ENCODE data around the gene LPIN2. TPM values are rescaled to one million over a fixed set of nuclear protein-coding genes. Genes with fewer than 3 reads are reported as not detected.

Gene LPIN2
- total RNA-seq, 1 experiment from 2014 or later, result 10.7 TPM

GRCh38 chr18:3057526-3057925 is 44.6 kb upstream of the LPIN2 start:
- CTCF ChIA-PET, result no interaction called here
- Histone ChIP-seq H2AFZ (ENCODE audit: low read depth, low read length, poor library complexity, severe bottlenecking) (no peak overlapping the region), H3K4me3 (replicated peaks in 1 of 2; ENCODE audit: low read depth in 1 of 2, low read length in 2 of 2) (no peak overlapping the region), H3K9me2 (ENCODE audit: insufficient read depth) (no peaks in the 10 kb centered on the region), H3K36me3 (ENCODE audit: control insufficient read depth in 1 of 2, insufficient read depth in 2 of 2, low read length in 2 of 2) (no peaks in the 10 kb centered on the region), H3K4me2 (ENCODE audit: low read length) (no peak overlapping the region), H3K79me2 (ENCODE audit: insufficient read depth, low read length) (no peaks in the 10 kb centered on the region), H3K27me3 (ENCODE audit: insufficient read depth, low read length) (no peaks in the 10 kb centered on the region), H3K9ac (ENCODE audit: low read length) (no peak overlapping the region), H3K4me1 (ENCODE audit: control insufficient read depth in 1 of 2, insufficient read depth in 2 of 2, low read length in 2 of 2) (no peaks in the 10 kb centered on the region), H4K20me1 (ENCODE audit: insufficient read depth) (no peaks in the 10 kb centered on the region), H3K9me3 (ENCODE audit: control insufficient read depth in 1 of 2, insufficient read depth in 1 of 2, low read depth in 1 of 2, low read length in 2 of 2) (0 out of 4 replicates have a peak, but pooled peaks cover 0 to 4% of the 10 kb centered on the region in 2 experiments), H3K27ac (ENCODE audit: low read depth, low read length) (no peak overlapping the region)
- ATAC-seq, result no peak
- BruUV-seq (replicated peaks), result no TSS peak
- POLR2A ChIA-PET, result no interaction called here
- RAD21 ChIA-PET (ENCODE audit: low non-redundant PET in 1 of 2, low total read pairs in 2 of 2, uncharacterized antibody in 2 of 2, unreplicated experiment in 2 of 2), result no interaction called here
- TF ChIP-seq CTCF (IDR thresholded peaks at IDR 0.05 in 2 of 3, conservative IDR thresholded peaks at IDR 0.05 in 1 of 3; ENCODE audit: borderline replicate concordance in 1 of 3, insufficient read depth in 1 of 3, low read depth in 2 of 3, low read length in 2 of 3), result no peak
- TF ChIP-seq RAD21 (IDR thresholded peaks at IDR 0.05; ENCODE audit: low read depth), result no peak
- TF ChIP-seq REST (IDR thresholded peaks at IDR 0.05; ENCODE audit: low read depth), result no peak
- no peak for TF ChIP-seq ZNF274 (IDR thresholded peaks at IDR 0.05; ENCODE audit: low read depth, low read length)
- no peak for TF ChIP-seq EZH2phosphoT487 (IDR thresholded peaks at IDR 0.05; ENCODE audit: borderline replicate concordance)
- TF ChIP-seq CBX3 (IDR thresholded peaks at IDR 0.05; ENCODE audit: low read depth), result no peak
- no peak for TF ChIP-seq ELF1 (IDR thresholded peaks at IDR 0.05; ENCODE audit: borderline replicate concordance, low read depth)
- no peak for TF ChIP-seq ZBTB33 (IDR thresholded peaks at IDR 0.05; ENCODE audit: extremely low read depth, insufficient replicate concordance, low read length)
- no peak for TF ChIP-seq TCF7L2 (IDR thresholded peaks at IDR 0.05; ENCODE audit: borderline replicate concordance, extremely low read depth, insufficient read depth, insufficient read length)
- TF ChIP-seq EZH2 (IDR thresholded peaks at IDR 0.05), result no peak
- no peak for TF ChIP-seq JUND (IDR thresholded peaks at IDR 0.05)
- no peak for TF ChIP-seq SRF (IDR thresholded peaks at IDR 0.05; ENCODE audit: low read depth)
- no peak for TF ChIP-seq ZFX (IDR thresholded peaks at IDR 0.05)
- TF ChIP-seq FOSL1 (IDR thresholded peaks at IDR 0.05; ENCODE audit: low read depth), result no peak
- TF ChIP-seq CEBPB (IDR thresholded peaks at IDR 0.05; ENCODE audit: low read depth), result no peak
- no peak for TF ChIP-seq YY1 (IDR thresholded peaks at IDR 0.05; ENCODE audit: extremely low read depth, insufficient replicate concordance, low read depth, low read length)
- no peak for TF ChIP-seq SIN3A (IDR thresholded peaks at IDR 0.05; ENCODE audit: low read depth)
- DNase-seq (ENCODE audit: low read depth, low spot score), result no peak
- intact Hi-C loops (cut with micrococcal nuclease), result no loop called here
